Stimulated activated CD8-positive, alpha-beta memory T cell treated with anti-CD3 and anti-CD28 coated beads, Interleukin-2, amount 100 ng/mL, for 1 hour (primary cell): ENCODE results near the gene RBMS1.

Experiments used
- DNase-seq, 2 donors: peaks; one replicate each; pipeline ENCODE4 v3.0.0-alpha.2; 2020; ENCODE audit warnings: low read depth in 2 of 2

RBMS1 gene

DNA sequence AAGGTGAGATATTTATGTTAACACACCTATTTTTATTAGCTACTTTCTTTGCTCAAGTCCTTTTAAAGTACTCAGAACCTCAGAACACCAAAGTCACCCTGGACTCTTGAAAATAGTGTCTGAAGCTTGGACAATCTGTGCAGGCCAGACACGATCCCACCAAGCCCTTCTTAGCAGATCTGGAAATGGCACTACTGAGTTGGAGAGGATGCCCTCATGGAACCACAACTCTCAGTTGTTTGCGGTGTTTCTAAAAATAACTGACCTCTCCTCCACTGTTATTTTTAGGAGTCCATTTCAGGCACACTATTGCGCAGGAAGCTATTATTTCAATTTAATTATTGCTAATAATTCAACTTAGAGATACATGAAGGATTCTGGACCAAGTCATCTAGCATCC is 190.1 kb downstream of the RBMS1 start:
- no peak for DNase-seq

DNA sequence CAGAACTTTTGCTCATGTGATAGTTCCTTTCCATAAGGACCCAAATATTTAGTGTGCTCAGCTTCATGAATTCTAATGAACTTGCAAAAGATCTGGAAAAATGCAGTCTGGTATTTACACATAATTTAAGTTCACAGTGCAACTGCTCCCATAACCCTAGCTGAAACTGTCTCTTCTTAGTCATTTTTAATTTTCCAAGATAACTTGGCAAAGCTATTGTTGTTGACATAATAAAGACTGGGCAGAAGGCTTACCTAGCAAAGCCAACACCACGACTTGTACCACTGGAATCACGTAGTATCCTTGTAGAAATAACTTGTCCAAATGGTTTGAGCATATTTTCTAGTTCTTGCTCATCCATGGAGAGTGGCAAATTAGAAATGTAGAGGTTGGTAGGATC is 190.5 kb downstream of the RBMS1 start:
- no peak for DNase-seq

DNA sequence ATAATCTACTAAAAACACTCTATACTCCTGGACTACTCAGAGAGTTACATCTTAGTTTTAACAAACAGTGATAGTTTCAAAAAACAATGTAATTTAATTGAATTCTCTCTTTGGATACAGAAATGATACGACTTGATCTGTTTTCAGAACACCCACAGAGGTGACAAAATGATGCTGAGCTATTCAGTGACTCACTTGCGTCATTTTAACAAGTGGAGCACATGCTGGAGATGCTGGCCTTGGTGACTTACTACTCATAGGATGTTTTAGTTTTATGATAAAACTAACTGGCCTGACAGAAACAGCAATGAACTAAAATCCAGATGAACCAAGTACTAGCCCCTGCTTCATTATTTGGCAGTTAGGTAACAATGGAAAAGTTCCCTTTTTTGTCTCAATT is 192.2 kb downstream of the RBMS1 start:
- DNase-seq, result no peak

DNA sequence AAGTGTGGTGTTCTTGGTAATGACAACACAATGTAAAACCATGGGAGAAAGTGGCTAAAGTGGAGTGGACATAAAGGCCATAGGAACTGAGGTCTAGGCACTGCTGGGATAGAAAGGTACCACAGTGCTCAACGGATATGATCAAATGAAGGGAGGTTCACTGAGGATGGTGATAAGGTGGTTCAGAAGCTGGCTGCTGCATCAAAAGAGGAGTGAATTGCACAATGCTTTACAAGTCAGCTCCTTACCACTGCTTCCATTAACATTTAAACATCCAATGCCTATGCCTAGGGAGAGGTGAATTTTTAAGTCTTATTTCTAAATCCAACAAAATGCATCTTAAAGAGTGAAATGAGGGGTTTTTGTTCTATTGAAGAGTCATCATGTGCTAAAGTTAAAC is 193.4 kb downstream of the RBMS1 start:
- DNase-seq, result no peak

DNA sequence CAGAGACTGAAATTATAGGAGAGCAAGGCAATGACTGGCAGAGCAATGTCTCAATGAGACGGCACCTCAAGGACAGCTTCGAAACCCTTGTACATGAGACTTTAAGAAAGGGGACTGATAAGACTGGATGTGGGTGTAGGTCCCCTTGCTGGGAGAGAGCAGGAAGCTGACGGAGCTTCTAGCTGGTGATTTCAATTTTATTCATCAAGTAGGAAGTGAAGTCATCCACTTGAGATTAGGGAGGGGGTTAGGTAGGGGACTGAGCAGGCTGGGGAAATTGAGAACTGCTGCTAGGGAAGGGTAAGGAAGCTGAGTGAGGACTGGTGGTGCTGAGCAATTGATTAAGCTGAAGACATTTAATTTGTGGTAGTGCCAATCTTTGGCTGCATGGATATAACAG is 194.1 kb downstream of the RBMS1 start:
- DNase-seq, result no peak

DNA sequence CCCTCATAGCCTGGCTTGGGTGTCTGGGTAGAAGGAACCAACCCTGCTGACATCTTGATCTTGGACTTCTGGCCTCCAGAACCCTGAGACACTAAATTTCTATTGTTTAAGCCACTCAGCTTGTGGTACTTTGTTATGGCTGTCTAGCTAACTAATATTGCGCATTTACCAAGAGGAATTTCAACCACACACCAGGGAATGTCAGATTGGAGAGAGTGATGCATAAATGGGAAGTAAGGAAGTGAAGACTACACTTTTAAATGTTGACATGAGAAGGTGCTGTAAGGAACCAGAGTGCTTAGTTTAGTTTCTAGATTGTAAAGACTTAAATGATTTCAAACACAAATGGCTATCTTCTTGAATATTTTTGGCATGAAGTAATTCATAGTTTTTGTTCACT is 194.6 kb downstream of the RBMS1 start:
- DNase-seq, result no peak

DNA sequence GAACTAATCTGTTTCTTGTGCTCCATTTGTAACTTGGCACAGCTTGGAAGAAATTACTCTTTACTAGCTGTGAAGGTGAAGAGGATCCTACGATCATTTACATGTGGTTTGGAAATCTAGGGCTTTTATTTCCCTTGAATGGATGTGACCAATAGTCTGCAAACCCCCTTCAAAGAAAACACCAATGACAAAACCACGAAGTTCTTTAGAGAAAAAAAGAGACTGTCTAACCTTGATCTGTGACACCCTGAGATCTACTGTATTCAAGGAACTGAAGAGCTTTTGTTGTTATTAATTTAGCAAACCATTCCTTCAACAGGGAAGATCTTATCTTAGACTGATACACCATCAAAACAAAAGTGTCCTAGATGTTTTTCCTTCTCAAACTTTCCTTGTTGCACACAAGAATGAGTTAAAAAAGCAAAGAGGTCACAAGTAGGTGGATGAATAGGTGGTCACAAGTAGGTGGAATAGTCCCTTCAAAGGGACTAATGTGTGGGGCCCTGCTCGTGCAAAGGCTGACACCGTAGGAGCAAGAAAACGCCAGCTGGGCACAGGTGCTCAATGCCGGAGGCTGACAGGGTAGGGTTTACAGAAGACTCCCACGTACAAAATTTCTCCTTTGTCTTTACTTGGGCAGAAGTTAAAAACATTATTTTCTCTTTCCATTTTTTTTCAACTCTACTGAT is 197.9 kb downstream of the RBMS1 start:
- DNase-seq, result no peak

DNA sequence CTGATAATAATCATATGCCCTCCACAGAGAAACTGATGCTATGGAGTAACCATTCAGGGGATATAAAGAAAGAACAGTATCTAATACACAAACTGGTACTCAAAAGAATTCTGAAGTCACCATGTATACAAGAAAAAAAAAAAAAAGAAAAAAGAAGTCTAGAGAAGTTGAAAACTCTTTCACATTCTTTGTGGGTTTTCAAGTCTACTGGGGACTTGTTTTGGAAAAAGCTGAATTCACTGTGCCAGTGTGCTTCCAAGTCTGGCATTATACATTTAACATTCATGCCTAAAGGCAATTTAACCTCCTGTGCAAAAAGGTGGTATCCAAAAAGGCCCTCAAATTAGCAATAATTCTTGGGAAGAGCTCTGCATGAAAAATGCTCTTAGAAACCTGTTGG is 198.7 kb downstream of the RBMS1 start:
- DNase-seq, result no peak

DNA sequence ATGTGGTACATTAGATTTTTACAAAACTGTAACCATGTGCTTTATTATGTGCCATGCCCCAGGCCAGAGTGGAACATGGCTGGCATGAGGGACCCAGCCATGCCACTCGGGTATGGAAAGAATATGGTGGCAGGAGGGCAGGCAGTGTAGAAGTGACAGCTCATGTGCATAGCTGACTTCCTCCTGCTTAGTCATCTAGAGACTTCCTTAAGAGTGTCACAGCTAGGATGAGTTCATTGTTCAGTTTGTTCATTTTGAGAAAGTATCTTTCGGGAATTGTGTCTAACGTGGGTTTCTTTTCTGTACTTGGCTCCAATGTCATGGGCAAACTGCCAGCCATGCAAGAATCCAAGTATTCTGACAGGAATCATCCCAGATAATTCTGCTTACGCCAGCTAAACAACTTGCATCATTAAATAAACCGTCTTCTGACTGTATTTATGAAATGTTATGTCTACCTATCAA is 199.2 kb downstream of the RBMS1 start:
- no peak for DNase-seq

DNA sequence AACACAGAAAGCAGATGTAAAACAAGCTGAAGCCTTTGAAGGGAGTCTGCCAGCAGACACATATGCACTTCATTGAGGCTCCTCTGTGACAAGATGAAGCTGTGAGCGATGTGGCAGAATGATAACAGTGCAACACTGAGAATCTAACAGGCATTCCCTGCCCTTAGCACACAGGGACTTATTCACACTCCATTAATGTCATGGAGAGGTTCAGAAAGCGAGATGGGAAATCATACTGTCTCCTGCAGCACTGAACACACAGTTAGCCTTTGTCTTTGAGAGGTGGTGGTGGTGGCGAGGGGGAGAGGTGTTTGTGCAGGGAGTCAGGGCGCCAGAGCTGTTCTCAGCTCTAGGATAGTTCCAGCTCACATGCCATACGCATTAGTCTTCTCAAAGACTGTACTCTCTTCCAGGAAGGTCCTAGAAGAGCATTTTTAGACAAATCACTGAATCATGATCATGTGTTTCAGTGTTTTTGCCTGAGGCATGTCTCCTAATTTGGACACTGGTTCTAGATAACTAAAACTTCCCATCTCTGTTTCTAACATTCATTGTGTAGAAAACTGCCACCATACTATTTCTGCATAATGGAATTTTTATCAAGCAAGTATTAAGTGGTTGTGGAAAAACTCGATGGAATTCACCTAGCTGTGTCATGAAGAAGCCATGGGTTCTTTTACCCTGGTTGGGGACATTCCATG is 200.1 kb downstream of the RBMS1 start:
- DNase-seq, result no peak

DNA sequence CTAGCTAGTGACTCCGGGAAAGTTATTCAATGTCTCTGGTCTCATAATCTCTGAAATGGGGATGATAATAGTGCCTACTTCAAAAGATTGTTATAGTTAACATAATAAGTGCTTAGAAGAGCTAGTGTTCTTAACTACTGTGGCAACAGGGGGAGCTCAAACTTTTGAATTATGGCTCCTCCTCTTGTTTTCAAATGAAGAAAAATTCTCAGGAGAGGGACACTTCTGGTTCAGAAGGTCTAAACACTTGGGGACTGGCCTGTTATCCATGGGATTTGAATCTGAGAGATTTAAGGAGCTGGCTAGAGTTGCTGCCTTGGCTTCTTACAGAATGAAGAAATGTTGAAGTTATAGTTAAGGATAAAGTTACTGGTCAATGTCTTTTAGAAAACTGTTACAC is 201.4 kb downstream of the RBMS1 start:
- no peak for DNase-seq

DNA sequence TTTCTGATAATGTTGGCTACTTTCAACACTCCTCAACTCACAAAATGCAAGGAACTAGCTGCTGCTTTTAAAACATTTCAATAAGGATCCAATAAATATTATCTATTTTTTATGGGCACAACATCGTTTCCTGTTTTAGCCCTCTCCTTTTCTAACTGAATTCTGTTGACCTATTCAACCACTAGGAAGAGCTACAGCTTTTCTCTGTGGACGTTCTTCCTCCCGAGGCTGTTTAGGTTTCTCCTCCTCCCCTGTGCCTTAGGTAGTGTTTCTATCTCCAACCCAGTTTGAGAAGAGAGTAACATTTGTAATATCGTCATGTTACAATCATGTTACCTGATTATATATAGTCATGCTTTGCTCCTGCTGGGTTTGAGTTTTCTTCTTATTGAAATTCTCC is 202.2 kb downstream of the RBMS1 start:
- no peak for DNase-seq

DNA sequence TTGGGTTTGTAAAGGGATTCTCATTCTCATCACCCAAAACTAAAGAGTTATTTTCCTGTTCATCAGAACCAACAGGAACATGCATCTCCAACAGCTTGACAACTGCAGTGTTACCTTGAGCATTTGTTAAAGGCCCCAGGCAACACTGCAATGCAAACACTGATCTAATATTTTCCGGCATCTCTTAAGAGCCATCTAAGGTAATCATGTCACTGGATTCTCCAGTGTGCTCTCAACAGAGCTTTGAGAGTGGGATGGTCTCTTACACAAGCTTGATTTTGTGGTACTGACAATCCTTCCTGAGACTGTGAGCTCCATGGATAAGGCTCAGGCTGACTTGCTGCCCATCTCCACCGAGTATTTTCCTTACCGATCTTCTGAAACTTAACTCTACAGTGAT is 203.0 kb downstream of the RBMS1 start:
- DNase-seq, result no peak

DNA sequence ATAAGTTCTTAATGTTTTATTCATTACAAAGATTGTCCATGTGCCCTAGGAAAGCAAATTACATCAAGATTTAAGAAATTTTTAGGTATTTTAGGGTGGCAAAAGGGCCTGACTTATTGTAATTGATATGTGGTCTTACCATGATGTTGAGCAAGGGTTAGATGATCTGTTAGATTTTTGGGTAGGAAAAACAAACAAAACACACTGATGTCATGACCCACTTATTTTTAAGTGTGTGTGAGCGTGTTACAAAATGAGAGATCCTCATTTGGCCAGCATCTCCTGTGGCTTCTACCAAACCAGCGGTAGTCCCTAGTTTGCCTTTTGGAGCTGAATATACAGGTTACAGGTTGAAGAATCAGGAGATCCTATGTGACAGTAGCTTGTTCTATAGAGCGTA is 203.8 kb downstream of the RBMS1 start:
- no peak for DNase-seq

DNA sequence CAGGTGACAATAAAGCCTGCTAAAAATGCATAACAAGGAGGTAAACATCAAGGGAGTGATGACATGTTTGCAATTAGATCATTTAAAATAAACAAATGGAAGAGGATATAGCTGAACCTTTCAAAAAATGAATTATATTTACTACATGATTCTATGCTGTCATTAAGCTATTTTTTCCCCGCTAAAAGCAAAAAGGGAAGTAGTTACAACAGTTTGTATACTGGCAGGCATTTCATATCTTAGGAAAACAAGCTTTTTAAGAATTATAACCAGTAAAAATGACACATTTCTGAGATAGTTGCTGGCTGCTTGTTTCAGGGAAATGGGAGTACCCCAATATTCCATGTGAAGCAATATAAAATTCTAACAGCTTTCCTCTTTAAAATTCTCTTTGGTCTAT is 204.5 kb downstream of the RBMS1 start:
- DNase-seq, result no peak

DNA sequence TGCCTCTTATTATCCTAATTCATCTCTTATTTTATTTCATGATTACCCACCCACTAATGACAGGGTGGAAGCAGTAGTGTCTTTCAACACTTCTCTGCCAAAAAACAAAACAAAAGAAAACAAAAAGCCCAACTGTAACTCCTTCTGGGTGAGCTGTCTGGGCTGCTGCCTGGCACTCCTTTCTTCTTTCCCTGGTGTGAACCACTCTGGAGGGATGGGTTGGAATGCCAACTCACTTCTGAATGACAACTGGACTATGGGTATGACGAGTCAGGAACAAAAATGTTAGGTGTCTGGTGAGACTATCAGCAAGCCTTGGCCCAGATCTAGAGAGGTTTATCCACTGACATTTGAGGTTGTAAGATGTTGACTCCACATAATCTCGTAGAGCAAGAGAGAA is 205.3 kb downstream of the RBMS1 start:
- no peak for DNase-seq

DNA sequence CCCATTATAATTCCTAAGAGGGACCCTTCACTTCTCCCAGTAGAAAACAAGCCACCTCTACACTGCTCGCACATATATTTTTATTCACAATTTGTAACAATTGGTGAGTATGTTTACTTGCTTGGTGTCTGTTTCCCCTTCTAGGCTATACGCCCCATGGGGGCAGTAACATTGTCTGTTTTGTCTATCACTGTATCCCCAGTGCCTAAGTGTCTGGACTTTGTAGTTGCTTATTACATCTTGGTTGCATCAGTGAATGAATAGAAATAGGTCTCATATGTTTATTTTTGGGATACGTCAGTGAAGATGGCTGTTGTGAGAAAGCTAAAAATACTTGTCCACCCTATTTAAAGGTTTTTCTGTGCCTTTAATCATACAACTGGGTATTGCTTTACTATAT is 206.1 kb downstream of the RBMS1 start:
- DNase-seq, result no peak

DNA sequence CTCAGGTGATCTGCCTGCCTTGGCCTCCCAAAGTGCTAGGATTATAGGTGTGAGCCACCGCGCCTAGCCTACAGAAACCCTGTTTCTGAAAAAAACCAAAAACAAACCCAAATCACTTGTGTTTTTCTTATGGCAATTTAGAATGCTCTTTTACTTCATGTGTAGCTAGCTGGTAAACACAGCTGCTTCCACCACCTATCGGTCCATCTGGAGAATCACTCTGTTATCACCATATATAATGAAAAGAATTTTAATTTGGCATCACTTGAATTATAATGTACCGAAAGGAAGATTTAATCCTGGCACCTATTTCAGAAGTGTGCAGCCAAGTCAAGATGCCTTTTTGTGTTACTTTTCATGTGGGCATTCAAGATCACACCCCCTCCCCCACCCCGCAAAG is 207.1 kb downstream of the RBMS1 start:
- DNase-seq, result no peak

DNA sequence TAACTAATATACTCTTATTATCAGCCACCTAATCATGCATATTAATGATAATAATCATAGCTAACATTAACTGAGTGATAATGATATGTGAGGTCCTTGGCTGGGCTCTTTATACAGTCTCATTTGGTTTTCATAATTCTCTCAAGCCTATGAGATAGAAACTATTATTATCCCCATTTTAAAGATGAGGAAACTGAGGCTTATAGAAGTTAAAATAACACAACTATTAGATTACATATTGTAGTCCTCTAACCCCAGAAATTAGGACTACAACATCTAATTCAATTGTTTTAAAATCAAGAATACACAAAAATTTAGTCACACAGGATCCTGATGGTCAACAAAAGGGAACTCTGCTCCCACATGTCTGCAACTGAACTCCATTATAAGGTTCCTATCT is 209.9 kb downstream of the RBMS1 start:
- no peak for DNase-seq

DNA sequence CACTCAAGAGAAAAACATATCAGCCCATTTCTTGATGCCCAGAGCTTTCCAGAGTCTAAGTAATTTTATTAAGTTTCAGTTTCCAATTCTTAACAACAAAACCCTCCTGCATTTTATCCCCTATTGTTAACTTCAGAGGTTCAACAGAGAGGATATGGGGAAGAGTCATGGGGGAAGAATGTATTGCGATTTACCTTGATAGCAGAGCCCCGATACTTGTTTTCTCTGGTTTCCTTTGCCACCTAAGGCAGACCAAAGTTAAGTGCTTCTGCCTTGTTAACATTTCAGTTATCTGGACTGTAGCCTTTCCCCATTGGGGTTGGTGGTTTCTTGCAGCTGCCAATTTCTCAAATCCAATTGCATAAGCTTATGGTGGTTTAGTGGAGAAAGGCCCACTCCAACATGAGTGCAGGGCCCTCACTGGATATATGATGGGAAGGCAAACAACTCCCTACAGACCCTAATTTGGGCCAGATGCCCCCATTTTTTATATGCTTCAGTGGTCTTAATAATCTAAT is 211.5 kb downstream of the RBMS1 start:
- no peak for DNase-seq

DNA sequence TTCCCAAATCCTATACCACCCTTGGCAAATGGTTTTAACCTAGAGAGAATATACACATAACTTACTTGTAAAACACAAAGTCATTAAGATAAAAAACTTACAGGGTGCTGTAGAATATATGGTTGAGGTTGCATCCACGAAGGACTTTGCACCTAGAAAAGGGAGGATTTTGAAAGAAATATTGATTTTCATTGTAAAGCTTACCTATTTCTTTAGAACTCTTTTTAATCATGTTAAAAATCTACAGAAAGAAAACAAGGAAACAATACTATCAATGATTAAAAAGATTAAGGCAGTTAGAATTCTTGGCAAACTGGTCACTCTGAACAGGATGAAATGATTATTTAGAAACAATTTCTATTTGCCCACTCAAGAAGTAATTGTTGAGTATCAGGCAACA is 212.4 kb downstream of the RBMS1 start:
- no peak for DNase-seq

DNA sequence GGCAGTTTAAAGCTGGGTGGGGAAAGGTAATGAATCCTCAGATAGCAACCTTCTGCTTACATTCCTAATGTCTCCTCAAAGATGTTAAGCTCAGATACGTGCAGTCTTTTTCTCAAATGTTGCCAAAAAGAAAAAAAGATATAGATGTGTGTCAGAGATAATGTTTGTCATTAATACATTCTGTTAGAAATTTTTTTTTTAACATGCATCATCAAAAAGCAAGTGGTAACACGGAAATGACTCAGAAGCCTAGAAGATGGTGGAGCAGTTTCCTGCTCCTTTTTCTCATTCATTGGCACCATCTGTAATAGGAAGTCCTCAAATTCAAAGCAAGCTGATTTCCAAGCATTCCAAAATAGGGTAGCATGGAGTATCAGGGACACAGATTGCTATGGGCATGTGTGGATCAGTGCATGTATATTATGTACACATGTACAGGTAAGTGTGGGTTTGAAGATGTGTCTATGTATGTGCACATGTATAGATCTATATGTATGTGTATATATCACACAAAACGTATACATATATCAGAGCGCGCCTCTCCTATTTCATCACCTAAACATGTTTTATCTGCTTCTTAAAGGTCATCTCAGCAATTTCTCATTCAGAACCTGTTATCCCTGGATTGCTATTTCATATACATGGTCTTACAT is 213.7 kb downstream of the RBMS1 start:
- no peak for DNase-seq

DNA sequence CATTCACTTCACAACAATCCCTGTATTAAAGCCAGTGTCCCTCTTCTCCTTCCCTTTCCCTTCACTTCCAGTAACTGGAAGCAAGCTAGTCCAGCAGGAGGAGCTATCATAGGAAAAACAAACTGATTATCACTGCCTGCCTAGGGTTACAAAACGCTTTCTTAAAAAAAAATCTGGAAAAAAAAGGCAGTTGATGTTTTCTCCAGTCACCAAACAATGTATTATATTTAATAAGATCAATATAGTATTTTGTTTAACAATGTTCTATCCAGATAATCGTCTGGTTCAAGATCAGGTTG is 214.8 kb downstream of the RBMS1 start:
- DNase-seq, result no peak
